ENCODE data around the gene ENC1. TPM values are rescaled to one million over a fixed set of nuclear protein-coding genes. Genes with fewer than 3 reads are reported as not detected.

ENC1 gene
- polyA plus RNA-seq, 3 donors, result 6.9 to 9.9 (median 9.6) TPM

DNA sequence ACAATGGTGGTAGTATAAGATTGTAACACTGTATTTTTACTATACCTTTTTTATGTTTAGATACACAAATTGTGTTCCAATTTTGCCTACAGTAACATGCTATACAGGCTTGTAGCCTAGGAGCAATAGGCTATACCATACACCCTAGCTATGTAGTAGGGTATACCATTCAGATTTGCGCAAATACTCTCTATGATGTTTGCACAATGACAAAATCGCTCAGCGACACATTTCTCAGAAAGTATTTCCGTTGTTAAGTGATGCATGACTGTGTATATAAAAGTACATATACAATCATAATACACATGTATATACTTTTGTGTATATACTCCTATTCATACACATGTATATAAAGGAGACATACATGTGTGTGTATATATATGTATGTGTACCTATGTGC, 34.8 kb downstream of the ENC1 start:
- no peak overlapping the region for H3K27ac ChIP-seq (ENCODE audit: low read depth in 1 of 2, low read length in 2 of 2)
- no peaks in the 10 kb centered on the region for H3K27me3 ChIP-seq (ENCODE audit: control insufficient read depth in 2 of 2, insufficient read depth in 2 of 2, low read length in 2 of 2)
- intact Hi-C loops (cut with micrococcal nuclease), result no loop called here
- no CpG with 5 or more reads among the region's 4 CpGs for WGBS (ENCODE audit: insufficient coverage)
- H3K4me3 ChIP-seq (replicated peaks in 1 of 3; ENCODE audit: low read depth in 2 of 3, low read length in 3 of 3), result no peak overlapping the region
- H3K4me3 Mint-ChIP-seq, result no peak overlapping the region
- H3K36me3 Mint-ChIP-seq, result no peaks in the 10 kb centered on the region
- H3K4me2 ChIP-seq (replicated peaks; ENCODE audit: extremely low read depth, low read length, poor library complexity, severe bottlenecking), result no peak overlapping the region
- TF ChIP-seq, protein P1, sequence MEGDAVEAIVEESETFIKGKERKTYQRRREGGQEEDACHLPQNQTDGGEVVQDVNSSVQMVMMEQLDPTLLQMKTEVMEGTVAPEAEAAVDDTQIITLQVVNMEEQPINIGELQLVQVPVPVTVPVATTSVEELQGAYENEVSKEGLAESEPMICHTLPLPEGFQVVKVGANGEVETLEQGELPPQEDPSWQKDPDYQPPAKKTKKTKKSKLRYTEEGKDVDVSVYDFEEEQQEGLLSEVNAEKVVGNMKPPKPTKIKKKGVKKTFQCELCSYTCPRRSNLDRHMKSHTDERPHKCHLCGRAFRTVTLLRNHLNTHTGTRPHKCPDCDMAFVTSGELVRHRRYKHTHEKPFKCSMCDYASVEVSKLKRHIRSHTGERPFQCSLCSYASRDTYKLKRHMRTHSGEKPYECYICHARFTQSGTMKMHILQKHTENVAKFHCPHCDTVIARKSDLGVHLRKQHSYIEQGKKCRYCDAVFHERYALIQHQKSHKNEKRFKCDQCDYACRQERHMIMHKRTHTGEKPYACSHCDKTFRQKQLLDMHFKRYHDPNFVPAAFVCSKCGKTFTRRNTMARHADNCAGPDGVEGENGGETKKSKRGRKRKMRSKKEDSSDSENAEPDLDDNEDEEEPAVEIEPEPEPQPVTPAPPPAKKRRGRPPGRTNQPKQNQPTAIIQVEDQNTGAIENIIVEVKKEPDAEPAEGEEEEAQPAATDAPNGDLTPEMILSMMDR (IDR thresholded peaks at IDR 0.05), result no peak
- peaks cover 0 to 13% of the 10 kb centered on the region in 2 donors for H3K4me1 ChIP-seq (ENCODE audit: control insufficient read depth in 1 of 2, insufficient read depth in 2 of 2, low read length in 2 of 2)
- DNase-seq, result no peak
- no peak overlapping the region for H3K27ac Mint-ChIP-seq
- H3K79me2 ChIP-seq (ENCODE audit: insufficient read depth, low read length), result no peaks in the 10 kb centered on the region
- peaks cover 22% of the 10 kb centered on the region for H3K4me1 Mint-ChIP-seq
- H3K36me3 ChIP-seq (replicated peaks in 1 of 2; ENCODE audit: control insufficient read depth in 1 of 2, insufficient read depth in 2 of 2, low read length in 2 of 2), result no peaks in the 10 kb centered on the region
- no peaks in the 10 kb centered on the region for H4K20me1 ChIP-seq (ENCODE audit: insufficient read depth, low read length)
- H3K9me3 Mint-ChIP-seq, result peaks cover under 1 to 9% (median 2%) of the 10 kb centered on the region in 7 donors
- no peak overlapping the region for H3K9ac ChIP-seq (ENCODE audit: insufficient read depth, low read length, poor library complexity, severe bottlenecking)
- H2AFZ ChIP-seq (ENCODE audit: insufficient read depth, low read depth, low read length, poor library complexity, severe bottlenecking), result no peak overlapping the region
- H3K27me3 Mint-ChIP-seq (ENCODE audit: low read depth in 3 of 3), result peaks cover 0 to 2% (median 0%) of the 10 kb centered on the region in 3 donors
- no peaks in the 10 kb centered on the region for H3K9me3 ChIP-seq (replicated peaks in 1 of 2; ENCODE audit: control insufficient read depth in 1 of 2, insufficient read depth in 1 of 2, low read length in 2 of 2)

- no peaks in the 10 kb centered on the region for H3K79me2 ChIP-seq (ENCODE audit: insufficient read depth, low read length)
- intact Hi-C loops (cut with micrococcal nuclease), result no loop called here
- H2AFZ ChIP-seq (ENCODE audit: insufficient read depth, low read depth, low read length, poor library complexity, severe bottlenecking), result no peak overlapping the region
- no peak for DNase-seq
- Mint-ChIP-seq H3K9me3 (peaks cover 2 to 15% (median 5%) of the 10 kb centered on the region in 7 donors), H3K4me3 (no peak overlapping the region), H3K36me3 (no peaks in the 10 kb centered on the region), H3K27me3 (ENCODE audit: low read depth in 3 of 3) (peaks cover 0 to 3% (median 2%) of the 10 kb centered on the region in 3 donors), H3K27ac (no peak overlapping the region), H3K4me1 (peaks cover 22% of the 10 kb centered on the region)
- WGBS (ENCODE audit: insufficient coverage), result no CpG with 5 or more reads among the region's 1 CpG
- no peak overlapping the region for H3K27ac ChIP-seq (ENCODE audit: low read depth in 1 of 2, low read length in 2 of 2)
- no peak overlapping the region for H3K4me3 ChIP-seq (replicated peaks in 1 of 3; ENCODE audit: low read depth in 2 of 3, low read length in 3 of 3)
- no peaks in the 10 kb centered on the region for H3K9me3 ChIP-seq (replicated peaks in 1 of 2; ENCODE audit: control insufficient read depth in 1 of 2, insufficient read depth in 1 of 2, low read length in 2 of 2)
- TF ChIP-seq, protein P1 (IDR thresholded peaks at IDR 0.05), result no peak
- peaks cover 0 to 13% of the 10 kb centered on the region in 2 donors for H3K4me1 ChIP-seq (ENCODE audit: control insufficient read depth in 1 of 2, insufficient read depth in 2 of 2, low read length in 2 of 2)
- no peaks in the 10 kb centered on the region for H3K36me3 ChIP-seq (replicated peaks in 1 of 2; ENCODE audit: control insufficient read depth in 1 of 2, insufficient read depth in 2 of 2, low read length in 2 of 2)
- H3K9ac ChIP-seq (ENCODE audit: insufficient read depth, low read length, poor library complexity, severe bottlenecking), result no peak overlapping the region
- H3K27me3 ChIP-seq (ENCODE audit: control insufficient read depth in 2 of 2, insufficient read depth in 2 of 2, low read length in 2 of 2), result no peaks in the 10 kb centered on the region
- H4K20me1 ChIP-seq (ENCODE audit: insufficient read depth, low read length), result no peaks in the 10 kb centered on the region
- no peak overlapping the region for H3K4me2 ChIP-seq (replicated peaks; ENCODE audit: extremely low read depth, low read length, poor library complexity, severe bottlenecking)
These were observed 37.2 kb downstream of the ENC1 start for GRCh38 chr5:74603376-74603775.
